K562 (cell line): ENCODE measurements around the gene ZNF318. TPM values are rescaled to one million over a fixed set of nuclear protein-coding genes. Genes with fewer than 3 reads are reported as not detected.

Source experiments
- ADNP ChIP-seq: fragments of 200-800 bp; sonication (Bioruptor generic); IDR thresholded peaks from 2 replicates; pipeline ENCODE4 v1.6.1; 2016; ENCODE audit warnings: missing genetic modification characterization, missing compliant biosample characterization
- DNMT1 ChIP-seq: fragments of 450-650 bp; IDR thresholded peaks from 2 replicates; pipeline ENCODE4 v1.6.1; 2016; ENCODE audit warnings: antibody characterized with exemption, mild to moderate bottlenecking
- ETS2 ChIP-seq: IDR thresholded peaks from 2 replicates; pipeline ENCODE4 v1.6.1; 2016; ENCODE audit warnings: borderline replicate concordance, missing genetic modification characterization, mild to moderate bottlenecking, moderate library complexity, missing compliant biosample characterization; ENCODE audit not compliant: poor library complexity, severe bottlenecking
- ETV6 ChIP-seq, 3 experiments: fragments of 150-350 bp in 1 of 3; sonication (generic) in 1 of 3; formaldehyde crosslinking in 1 of 3; IDR thresholded peaks; 2 replicates each; pipeline versions ENCODE4 v1.6.1 to v1.8.0; 2014 to 2022; ENCODE audit warnings: borderline replicate concordance in 2 of 3, low read depth in 2 of 3, antibody characterized with exemption in 1 of 3, low read length in 1 of 3, mild to moderate bottlenecking in 1 of 3, missing genetic modification reagents in 1 of 3
- HIVEP1 ChIP-seq: fragments of 250-450 bp; sonication (Bioruptor Pico); IDR thresholded peaks from 2 replicates; pipeline ENCODE4 v1.4.0; 2020; ENCODE audit warnings: mild to moderate bottlenecking
- MYBL2 ChIP-seq, 2 experiments: fragments of 450-650 bp in 1 of 2; sonication (generic) in 1 of 2; formaldehyde crosslinking in 1 of 2; IDR thresholded peaks; 2 replicates each; pipeline versions ENCODE4 v1.6.1 to v1.8.1; 2017 to 2022; ENCODE audit warnings: borderline replicate concordance in 1 of 2, inconsistent platforms in 1 of 2, low read depth in 1 of 2, mild to moderate bottlenecking in 1 of 2, missing genetic modification reagents in 1 of 2, moderate library complexity in 1 of 2
- NBN ChIP-seq: fragments of 450-650 bp; IDR thresholded peaks from 2 replicates; pipeline ENCODE4 v1.6.1; 2016; ENCODE audit warnings: low read depth, mild to moderate bottlenecking
- NCOR1 ChIP-seq: fragments of 450-650 bp; IDR thresholded peaks from 2 replicates; pipeline ENCODE4 v1.6.1; 2016; ENCODE audit warnings: mild to moderate bottlenecking, moderate library complexity
- NR2C2 ChIP-seq, 2 experiments: fragments of 200-800 bp in 1 of 2; sonication (Bioruptor generic) in 1 of 2; sonication (generic) in 1 of 2; formaldehyde crosslinking in 1 of 2; IDR thresholded peaks; 2 replicates each; pipeline versions ENCODE4 v1.6.1 to v1.8.0; 2016 to 2022; ENCODE audit warnings: mild to moderate bottlenecking in 1 of 2, missing compliant biosample characterization in 1 of 2, missing genetic modification characterization in 1 of 2, missing genetic modification reagents in 1 of 2
- POLR2A ChIP-seq: fragments of 450-650 bp; conservative IDR thresholded peaks from 2 replicates; pipeline ENCODE4 v1.6.1; 2016
- PRPF4 ChIP-seq: fragments of 200-400 bp; formaldehyde crosslinking; IDR thresholded peaks from one replicate; pipeline ENCODE4 v1.6.1; 2017; ENCODE audit warnings: low read length, low read depth, mild to moderate bottlenecking; ENCODE audit not compliant: insufficient read depth, poor library complexity, severe bottlenecking
- RB1 ChIP-seq: fragments of 450-650 bp; IDR thresholded peaks from 2 replicates; pipeline ENCODE4 v1.6.1; 2017; ENCODE audit warnings: low read depth, mild to moderate bottlenecking
- SETDB1 ChIP-seq: IDR thresholded peaks from one replicate; pipeline ENCODE4 v1.6.1; 2012; ENCODE audit warnings: low read length, control low read depth, inconsistent platforms
- SMARCE1 ChIP-seq: fragments of 450-650 bp; IDR thresholded peaks from 2 replicates; pipeline ENCODE4 v1.7.1; 2016; ENCODE audit warnings: mild to moderate bottlenecking
- SRSF1 ChIP-seq: fragments of 200-400 bp; formaldehyde crosslinking; IDR thresholded peaks from 2 replicates; pipeline ENCODE4 v1.6.1; 2017; ENCODE audit warnings: mild to moderate bottlenecking, low read depth, low read length, moderate library complexity
- ZEB2 ChIP-seq: fragments of 450-650 bp; IDR thresholded peaks from 2 replicates; pipeline ENCODE4 v1.6.1; 2016
- ZNF431 ChIP-seq: sonication (generic); formaldehyde crosslinking; IDR thresholded peaks from 2 replicates; pipeline ENCODE4 v1.8.0; 2022; ENCODE audit warnings: mild to moderate bottlenecking, missing genetic modification reagents
- ZNF609 ChIP-seq: sonication (generic); formaldehyde crosslinking; IDR thresholded peaks from 2 replicates; pipeline ENCODE4 v1.8.1; 2023; ENCODE audit warnings: missing genetic modification reagents, mild to moderate bottlenecking, borderline replicate concordance
- polyA plus RNA-seq, 8 experiments: library from polyadenylated mRNA; depleted of rRNA in 4 of 8; stranded (reverse) in 5 of 8; unstranded in 3 of 8; fragments of >200 nt; fragmentation: Nextera tagmentation in 2 of 8; fragmentation: Illumina TruSeq in 1 of 8; extraction: Ambion mirVana in 2 of 8; extraction: Trizol in 1 of 8; gene quantifications; 2 replicates each; pipeline versions ENCODE4 v1.2.1 to v1.2.3, GENCODE V29; 2011 to 2014; ENCODE audit warnings: inconsistent platforms in 1 of 8, missing spikeins in 1 of 8
- total RNA-seq, 7 experiments: library from RNA; depleted of rRNA in 6 of 7; stranded (reverse); fragments of >200 nt in 6 of 7; fragmentation: Illumina TruSeq in 2 of 7; extraction: Trizol in 2 of 7; gene quantifications; 2 replicates each; pipeline versions ENCODE4 v1.2.1 to v1.2.3, GENCODE V29; 2011 to 2021; ENCODE audit warnings: low replicate concordance in 1 of 7
- TF ChIP-seq, protein P1 (sequence below), 3 experiments: IDR thresholded peaks in 2 of 3; conservative IDR thresholded peaks in 1 of 3; 2 replicates each; pipeline ENCODE4 v1.5.1; 2011 to 2012; ENCODE audit warnings: low read length in 3 of 3, mild to moderate bottlenecking in 3 of 3, control low read depth in 2 of 3, improper control_type of control experiment in 1 of 3, inconsistent platforms in 1 of 3, low read depth in 1 of 3, mixed read lengths in 1 of 3, moderate library complexity in 1 of 3; ENCODE audit not compliant: insufficient read depth in 2 of 3
- TF ChIP-seq, protein P2 (sequence below): fragments of 250-450 bp; sonication (Bioruptor Pico); IDR thresholded peaks from 2 replicates; pipeline ENCODE4 v1.4.0; 2020; ENCODE audit warnings: mild to moderate bottlenecking, moderate library complexity

The ZNF318 gene
- total and polyA plus RNA-seq, 9 of the 15 experiments (the other 6 are each of a cell fraction or from before 2014, with no cell fraction given), result 3.2 to 19.0 (median 9.2) TPM

- no peak for TF ChIP-seq NR2C2 (CRISPR knock-in tag; IDR thresholded peaks at IDR 0.05)
- peak; percentile 42; the same call in 1 of the 2 replicates for TF ChIP-seq NR2C2 (tag; IDR thresholded peaks at IDR 0.05)
- no peak for TF ChIP-seq HIVEP1 (CRISPR knock-in tag)
- no peak for TF ChIP-seq ETS2 (tag)
- TF ChIP-seq SRSF1, result no peak
- TF ChIP-seq, protein P1, sequence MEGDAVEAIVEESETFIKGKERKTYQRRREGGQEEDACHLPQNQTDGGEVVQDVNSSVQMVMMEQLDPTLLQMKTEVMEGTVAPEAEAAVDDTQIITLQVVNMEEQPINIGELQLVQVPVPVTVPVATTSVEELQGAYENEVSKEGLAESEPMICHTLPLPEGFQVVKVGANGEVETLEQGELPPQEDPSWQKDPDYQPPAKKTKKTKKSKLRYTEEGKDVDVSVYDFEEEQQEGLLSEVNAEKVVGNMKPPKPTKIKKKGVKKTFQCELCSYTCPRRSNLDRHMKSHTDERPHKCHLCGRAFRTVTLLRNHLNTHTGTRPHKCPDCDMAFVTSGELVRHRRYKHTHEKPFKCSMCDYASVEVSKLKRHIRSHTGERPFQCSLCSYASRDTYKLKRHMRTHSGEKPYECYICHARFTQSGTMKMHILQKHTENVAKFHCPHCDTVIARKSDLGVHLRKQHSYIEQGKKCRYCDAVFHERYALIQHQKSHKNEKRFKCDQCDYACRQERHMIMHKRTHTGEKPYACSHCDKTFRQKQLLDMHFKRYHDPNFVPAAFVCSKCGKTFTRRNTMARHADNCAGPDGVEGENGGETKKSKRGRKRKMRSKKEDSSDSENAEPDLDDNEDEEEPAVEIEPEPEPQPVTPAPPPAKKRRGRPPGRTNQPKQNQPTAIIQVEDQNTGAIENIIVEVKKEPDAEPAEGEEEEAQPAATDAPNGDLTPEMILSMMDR (IDR thresholded peaks at IDR 0.05 in 2 of 3, conservative IDR thresholded peaks at IDR 0.05 in 1 of 3; ENCODE audit: insufficient read depth in 2 of 3, low read depth in 1 of 3, low read length in 3 of 3), result no peak
- peak; percentile 70 for TF ChIP-seq NCOR1
- no peak for TF ChIP-seq ZEB2
- TF ChIP-seq ZNF431 (CRISPR knock-in tag), result no peak
- TF ChIP-seq ETV6 (IDR thresholded peaks at IDR 0.05; ENCODE audit: borderline replicate concordance in 1 of 2, low read depth in 2 of 2, low read length in 1 of 2), result no peak
- no peak for TF ChIP-seq ETV6 (CRISPR knock-in tag; IDR thresholded peaks at IDR 0.05; ENCODE audit: borderline replicate concordance)
- TF ChIP-seq SETDB1, result no peak
- TF ChIP-seq DNMT1, result no peak
- peak; percentile 81; the same call in 1 of the 2 replicates for TF ChIP-seq SMARCE1
- TF ChIP-seq PRPF4, result no peak
- no peak for TF ChIP-seq POLR2A
- TF ChIP-seq NBN, result peak; percentile 57; the same call in 1 of the 2 replicates
- TF ChIP-seq MYBL2 (IDR thresholded peaks at IDR 0.05; ENCODE audit: low read depth), result no peak
- TF ChIP-seq MYBL2 (CRISPR knock-in tag; IDR thresholded peaks at IDR 0.05; ENCODE audit: borderline replicate concordance), result no peak
- TF ChIP-seq ADNP, result no peak
- TF ChIP-seq, protein P2, sequence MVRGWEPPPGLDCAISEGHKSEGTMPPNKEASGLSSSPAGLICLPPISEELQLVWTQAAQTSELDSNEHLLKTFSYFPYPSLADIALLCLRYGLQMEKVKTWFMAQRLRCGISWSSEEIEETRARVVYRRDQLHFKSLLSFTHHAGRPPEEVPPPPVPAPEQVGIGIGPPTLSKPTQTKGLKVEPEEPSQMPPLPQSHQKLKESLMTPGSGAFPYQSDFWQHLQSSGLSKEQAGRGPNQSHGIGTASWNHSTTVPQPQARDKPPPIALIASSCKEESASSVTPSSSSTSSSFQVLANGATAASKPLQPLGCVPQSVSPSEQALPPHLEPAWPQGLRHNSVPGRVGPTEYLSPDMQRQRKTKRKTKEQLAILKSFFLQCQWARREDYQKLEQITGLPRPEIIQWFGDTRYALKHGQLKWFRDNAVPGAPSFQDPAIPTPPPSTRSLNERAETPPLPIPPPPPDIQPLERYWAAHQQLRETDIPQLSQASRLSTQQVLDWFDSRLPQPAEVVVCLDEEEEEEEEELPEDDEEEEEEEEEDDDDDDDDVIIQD (CRISPR knock-in tag), result no peak
- no peak for TF ChIP-seq RB1
- no peak for TF ChIP-seq ZNF609
These were observed 22.1 kb upstream of the ZNF318 start (continued) for GRCh38 chr6:43391440-43392031.
